ENCODE data around the gene CMTR1.

The CMTR1 gene

DNA sequence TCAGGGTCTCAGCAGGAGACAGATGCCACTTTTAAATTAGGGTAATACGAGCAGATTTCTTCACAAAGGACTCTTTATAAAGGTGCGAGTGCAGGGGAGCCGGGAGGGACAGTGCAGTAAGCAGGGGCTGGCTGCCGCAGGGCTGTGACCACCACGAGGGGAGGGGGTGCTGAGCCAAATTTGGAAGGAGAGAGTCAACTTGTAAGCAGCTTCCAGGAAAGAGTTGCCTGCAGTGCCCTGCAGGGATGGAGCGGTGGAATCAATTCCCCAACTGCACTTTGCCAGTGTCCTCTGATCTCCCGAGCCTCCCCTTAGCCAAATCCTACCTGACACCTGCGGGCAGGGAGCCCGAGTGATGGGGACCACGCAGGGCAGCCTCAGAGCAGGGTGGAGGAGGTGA lies 80.6 kb downstream of the CMTR1 start:
- ChIA-PET POLR2A (no interaction called here), CTCF (no interaction called here)
- no peak for DNase-seq (ENCODE audit: low read depth, low spot score)
- TF ChIP-seq CTCF (IDR thresholded peaks at IDR 0.05; ENCODE audit: insufficient read depth, low read length, missing control alignments), result no peak
- H3K4me3 ChIP-seq (ENCODE audit: low read depth, low read length), result no peak overlapping the region

DNA sequence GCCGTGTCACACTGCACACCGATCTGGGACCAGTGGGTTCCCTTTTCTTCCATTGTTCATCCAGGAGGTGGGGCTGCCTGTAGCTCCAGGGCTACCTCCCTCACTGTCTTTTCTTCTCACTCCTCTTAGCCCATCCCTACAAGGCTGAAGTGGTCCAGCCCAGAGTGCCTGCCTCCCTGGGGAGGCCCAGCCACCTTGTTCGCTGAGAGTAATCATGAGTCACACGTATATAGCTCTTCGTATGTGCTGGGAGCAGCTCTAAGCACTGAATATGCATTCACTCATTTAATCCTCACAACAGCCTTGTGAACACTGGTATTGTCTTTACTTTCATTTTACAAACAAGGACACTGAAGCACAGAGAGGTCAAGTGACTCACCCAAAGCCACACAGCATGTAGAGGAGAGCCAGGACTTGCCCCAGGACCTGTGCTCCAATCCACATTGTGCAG lies 81.3 kb downstream of the CMTR1 start:
- ChIA-PET CTCF (interaction anchor here (1.2 kb wide), 1 partner anchor 178 kb away, joined by 3 read pairs; no protein-coding TSS in a partner anchor), POLR2A (interaction anchor here (0.6 kb wide), 1 partner anchor 13 kb away, joined by 3 read pairs; no protein-coding TSS in a partner anchor)
- no peak for DNase-seq (ENCODE audit: low read depth, low spot score)
- H3K4me3 ChIP-seq (ENCODE audit: low read depth, low read length), result no peak overlapping the region
- no peak for TF ChIP-seq CTCF (IDR thresholded peaks at IDR 0.05; ENCODE audit: insufficient read depth, low read length, missing control alignments)

- ChIA-PET CTCF (interaction anchor here (1.2 kb wide), 1 partner anchor 178 kb away, joined by 3 read pairs; no protein-coding TSS in a partner anchor), POLR2A (no interaction called here)
- no peak for TF ChIP-seq CTCF (IDR thresholded peaks at IDR 0.05; ENCODE audit: insufficient read depth, low read length, missing control alignments)
- DNase-seq (ENCODE audit: low read depth, low spot score), result no peak
- no peak overlapping the region for H3K4me3 ChIP-seq (ENCODE audit: low read depth, low read length)
Observed at GRCh38 chr6:37514837-37515236, 81.8 kb downstream of the CMTR1 start.

- POLR2A ChIA-PET, result no interaction called here
- no peak overlapping the region for H3K4me3 ChIP-seq (ENCODE audit: low read depth, low read length)
- no peak for DNase-seq (ENCODE audit: low read depth, low spot score)
- CTCF ChIA-PET, result interaction anchor here (1.4 kb wide), 1 partner anchor 24 kb away, joined by 4 read pairs; no protein-coding TSS in a partner anchor
- TF ChIP-seq CTCF (IDR thresholded peaks at IDR 0.05; ENCODE audit: insufficient read depth, low read length, missing control alignments), result no peak
Observed at GRCh38 chr6:37515712-37516075, 82.7 kb downstream of the CMTR1 start.

DNA sequence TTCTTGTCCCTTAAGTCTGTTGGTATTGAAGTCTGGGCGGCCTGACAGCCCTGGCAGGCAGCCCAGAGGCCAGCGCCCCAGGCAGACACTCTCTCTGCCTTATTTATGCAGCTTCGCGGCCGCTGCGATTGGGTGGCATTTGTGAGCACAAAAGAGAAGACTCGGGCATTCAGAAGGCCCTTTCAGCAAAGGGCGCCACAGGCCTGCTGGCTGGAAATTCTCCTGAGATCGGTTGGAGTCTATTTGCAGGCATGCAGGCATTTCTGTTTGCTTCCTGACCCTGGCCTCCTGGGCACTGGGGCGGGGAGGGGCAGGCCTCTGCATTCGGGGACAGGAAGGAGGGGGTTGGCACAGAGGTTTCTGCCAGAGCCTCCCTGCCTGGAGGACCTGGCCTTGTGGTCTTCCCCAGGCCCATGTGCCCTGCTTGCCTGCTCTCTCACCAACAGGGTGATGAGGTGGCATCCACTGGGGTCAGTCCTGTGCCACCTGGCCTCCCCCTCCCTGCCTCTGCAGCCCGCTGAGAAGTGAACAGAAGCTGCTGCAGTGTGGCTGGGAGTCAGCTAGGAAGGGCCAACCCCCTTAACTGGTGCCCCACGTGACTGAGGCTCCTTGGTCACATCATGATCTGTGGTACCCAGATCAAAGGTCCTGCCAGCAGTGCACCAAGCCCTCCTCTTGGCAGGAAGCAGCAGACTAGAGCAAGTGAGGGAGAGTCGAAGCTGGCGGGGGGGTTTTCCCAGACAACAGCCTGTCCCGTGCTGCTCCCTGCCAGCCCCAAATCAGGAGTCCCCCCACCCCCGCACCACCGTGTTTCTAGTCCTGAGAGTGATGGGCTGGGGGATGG lies 83.3 kb downstream of the CMTR1 start:
- TF ChIP-seq CTCF (IDR thresholded peaks at IDR 0.05; ENCODE audit: insufficient read depth, low read length, missing control alignments), result no peak
- no peak for DNase-seq (ENCODE audit: low read depth, low spot score)
- no peak overlapping the region for H3K4me3 ChIP-seq (ENCODE audit: low read depth, low read length)
- ChIA-PET POLR2A (no interaction called here), CTCF (interaction anchor here (1.4 kb wide), 1 partner anchor 23 kb away, joined by 4 read pairs; no protein-coding TSS in a partner anchor)

DNA sequence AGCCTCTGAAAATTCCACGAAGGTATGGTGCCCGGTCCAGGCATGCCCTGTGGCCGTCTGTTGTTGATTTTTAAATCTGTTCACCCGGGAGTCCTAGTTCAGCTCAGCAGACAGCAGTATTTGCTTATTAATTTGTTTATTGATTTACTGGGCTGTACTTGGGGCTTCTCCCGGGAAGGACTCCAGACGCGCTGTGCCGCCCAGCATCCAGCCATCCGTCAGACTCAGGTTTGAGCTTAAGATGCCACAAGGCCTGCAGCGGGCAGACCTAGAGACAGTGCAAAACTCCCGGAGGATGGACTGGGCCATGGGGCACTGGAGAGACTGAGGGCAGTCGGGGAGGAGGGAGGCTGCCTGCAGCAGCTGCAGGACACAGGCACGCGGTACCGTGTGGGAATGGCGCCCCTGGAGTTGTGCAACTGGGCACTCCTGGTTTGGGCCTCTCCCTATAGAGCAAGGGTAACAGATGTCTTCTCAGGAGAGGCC lies 83.9 kb downstream of the CMTR1 start:
- no peak for DNase-seq (ENCODE audit: low read depth, low spot score)
- H3K4me3 ChIP-seq (ENCODE audit: low read depth, low read length), result no peak overlapping the region
- no peak for TF ChIP-seq CTCF (IDR thresholded peaks at IDR 0.05; ENCODE audit: insufficient read depth, low read length, missing control alignments)
- ChIA-PET CTCF (interaction anchor here (1.4 kb wide), 1 partner anchor 23 kb away, joined by 4 read pairs; no protein-coding TSS in a partner anchor), POLR2A (no interaction called here)
